ENCODE data around the gene CCDC88C. TPM values are rescaled to one million over a fixed set of nuclear protein-coding genes. Genes with fewer than 3 reads are reported as not detected.
A peak's percentile ranks its signal among the peaks of the same experiment; 100 is the strongest.

The CCDC88C gene
- total RNA-seq, 1 donor from 2014 or later, result 21.2 TPM

- no peak for DNase-seq (ENCODE audit: low read depth, low spot score)
Observed at GRCh38 chr14:91328313-91329050, 89.1 kb downstream of the CCDC88C start.

GRCh38 chr14:91327661-91328312 is 89.8 kb downstream of the CCDC88C start:
- no peak for DNase-seq (ENCODE audit: low read depth, low spot score)

- DNase-seq (ENCODE audit: low read depth, low spot score), result no peak
Observed at GRCh38 chr14:91327250-91327595, 90.4 kb downstream of the CCDC88C start.

- no peak for DNase-seq (ENCODE audit: low read depth, low spot score)
Observed at GRCh38 chr14:91326514-91327249, 90.9 kb downstream of the CCDC88C start.

- no peak for DNase-seq (ENCODE audit: low read depth, low spot score)
Observed at GRCh38 chr14:91324606-91325575, 92.7 kb downstream of the CCDC88C start.

GRCh38 chr14:91323671-91324605 is 93.7 kb downstream of the CCDC88C start:
- DNase-seq (ENCODE audit: low read depth, low spot score), result peak; percentile 92

- no peak for DNase-seq (ENCODE audit: low read depth, low spot score)
Observed at GRCh38 chr14:91323031-91323430, 94.6 kb downstream of the CCDC88C start.

GRCh38 chr14:91322623-91323022 is 95.0 kb downstream of the CCDC88C start:
- DNase-seq (ENCODE audit: low read depth, low spot score), result no peak

GRCh38 chr14:91321131-91321530 is 96.5 kb downstream of the CCDC88C start:
- DNase-seq (ENCODE audit: low read depth, low spot score), result no peak

- DNase-seq (ENCODE audit: low read depth, low spot score), result no peak
Observed at GRCh38 chr14:91320266-91320665, 97.4 kb downstream of the CCDC88C start.

GRCh38 chr14:91318911-91319310 is 98.7 kb downstream of the CCDC88C start:
- DNase-seq (ENCODE audit: low read depth, low spot score), result no peak

GRCh38 chr14:91317381-91318308 is 100.0 kb downstream of the CCDC88C start:
- no peak for DNase-seq (ENCODE audit: low read depth, low spot score)

GRCh38 chr14:91316761-91317160 is 100.9 kb downstream of the CCDC88C start:
- DNase-seq (ENCODE audit: low read depth, low spot score), result no peak

- no peak for DNase-seq (ENCODE audit: low read depth, low spot score)
Observed at GRCh38 chr14:91315844-91316267, 101.8 kb downstream of the CCDC88C start.

- no peak for DNase-seq (ENCODE audit: low read depth, low spot score)
Observed at GRCh38 chr14:91313852-91314251, 103.8 kb downstream of the CCDC88C start.

- DNase-seq (ENCODE audit: low read depth, low spot score), result no peak
Observed at GRCh38 chr14:91313154-91313850, 104.3 kb downstream of the CCDC88C start.

- DNase-seq (ENCODE audit: low read depth, low spot score), result no peak
Observed at GRCh38 chr14:91311284-91311662, 106.3 kb downstream of the CCDC88C start.

GRCh38 chr14:91310606-91311283 is 106.9 kb downstream of the CCDC88C start:
- no peak for DNase-seq (ENCODE audit: low read depth, low spot score)

Measured in pulmonary artery endothelial cell (primary cell).